ENCODE measurements around the gene TTYH3. TPM values are rescaled to one million over a fixed set of nuclear protein-coding genes. Genes with fewer than 3 reads are reported as not detected.
A peak's percentile ranks its signal among the peaks of the same experiment; 100 is the strongest.

TTYH3 gene
- total and polyA plus RNA-seq, 9 of the 15 experiments (the other 6 are each of a cell fraction or from before 2014, with no cell fraction given) = 0.01 to 5.5 (median 1.1) TPM

DNA sequence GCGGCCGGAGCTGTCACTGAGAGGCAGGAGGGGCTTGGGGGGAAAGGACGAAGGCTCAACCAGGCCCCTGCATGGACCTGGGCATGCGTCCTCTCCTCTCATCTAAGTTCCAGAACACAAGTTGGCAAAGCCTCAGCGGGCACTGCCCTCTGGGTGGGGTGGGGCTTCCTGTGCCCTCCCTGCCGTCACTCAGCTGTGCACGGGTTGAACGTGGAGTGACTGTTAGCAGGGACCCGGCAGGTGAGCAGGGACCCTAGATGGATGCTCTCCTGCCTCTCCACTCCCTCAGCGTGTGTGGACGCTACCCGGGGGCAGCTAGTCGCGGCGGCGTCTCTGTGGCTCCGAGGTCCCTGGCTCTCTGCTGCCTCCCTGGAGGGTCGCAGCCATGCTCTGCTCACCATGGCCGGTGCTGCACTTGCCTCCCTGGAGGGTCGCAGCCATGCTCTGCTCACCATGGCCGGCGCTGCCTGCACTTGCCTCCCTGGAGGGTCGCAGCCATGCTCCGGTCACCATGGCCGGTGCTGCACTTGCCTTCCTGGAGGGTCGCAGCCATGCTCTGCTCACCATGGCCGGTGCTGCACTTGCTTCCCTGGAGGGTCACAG is 36.4 kb upstream of the TTYH3 start:
- Histone ChIP-seq H3K27ac (ENCODE audit: extremely low read depth, low read depth, low read length) (no peak overlapping the region), H3K4me2 (ENCODE audit: insufficient read depth, low read length) (no peak overlapping the region), H2AFZ (ENCODE audit: low read depth, low read length) (no peak overlapping the region), H4K20me1 (replicated peaks; ENCODE audit: control insufficient read depth, insufficient read depth, low read length) (no peaks in the 10 kb centered on the region), H3K9me3 (replicated peaks; ENCODE audit: control insufficient read depth, insufficient read depth, low read depth, low read length) (no peaks in the 10 kb centered on the region), H3K27me3 (ENCODE audit: control insufficient read depth in 2 of 2, insufficient read depth in 2 of 2, low read length in 2 of 2) (no peaks in the 10 kb centered on the region), H3K9ac (ENCODE audit: insufficient read depth in 1 of 2, low read depth in 2 of 2, low read length in 2 of 2) (0 out of 4 replicates have a peak overlapping the region, but pooled peaks of 1 of the 2 experiments have one; percentile 17), H3K4me1 (replicated peaks in 1 of 2; ENCODE audit: control insufficient read depth in 2 of 2, insufficient read depth in 2 of 2, low read length in 2 of 2) (peaks cover 0 to 12% of the 10 kb centered on the region in 2 experiments; a peak in 2 of 5 replicates), H3K9me1 (ENCODE audit: control insufficient read depth, insufficient read depth, low read length) (peaks cover 2% of the 10 kb centered on the region), H3K36me3 (ENCODE audit: control insufficient read depth, insufficient read depth, low read length) (peaks cover 30% of the 10 kb centered on the region; the same call in 1 of the 3 replicates), H3K4me3 (no peak overlapping the region), H3K79me2 (ENCODE audit: control insufficient read depth, insufficient read depth, low read length) (no peaks in the 10 kb centered on the region)
- DNase-seq (ENCODE audit: extremely low read depth in 1 of 4, low spot score in 3 of 4) = no peak
- no TSS peak for BruUV-seq (replicated peaks)
- ChIA-PET POLR2A (interaction anchor here (0.5 kb wide), 1 partner anchor 31 kb away, joined by 3 read pairs; no protein-coding TSS in a partner anchor), CTCF (ENCODE audit: low intra/inter-chr PET ratio) (no interaction called here)
- no peak for ATAC-seq
- TF ChIP-seq FOXJ2 (tag; IDR thresholded peaks at IDR 0.05) (no peak), NCOA6 (IDR thresholded peaks at IDR 0.05) (no peak), TBL1XR1 (IDR thresholded peaks at IDR 0.05; ENCODE audit: low read length in 2 of 2) (no peak), ZZZ3 (IDR thresholded peaks at IDR 0.05) (no peak), MCM2 (IDR thresholded peaks at IDR 0.05; ENCODE audit: low read depth) (no peak), FOSL1 (tag; conservative IDR thresholded peaks at IDR 0.05) (no peak), ZNF561 (CRISPR knock-in tag; conservative IDR thresholded peaks at IDR 0.05) (no peak), EZH2 (IDR thresholded peaks at IDR 0.05; ENCODE audit: borderline replicate concordance, low read depth, low read length) (no peak), DACH1 (IDR thresholded peaks at IDR 0.05; ENCODE audit: partially characterized antibody) (no peak)
- TF ChIP-seq, protein P1, sequence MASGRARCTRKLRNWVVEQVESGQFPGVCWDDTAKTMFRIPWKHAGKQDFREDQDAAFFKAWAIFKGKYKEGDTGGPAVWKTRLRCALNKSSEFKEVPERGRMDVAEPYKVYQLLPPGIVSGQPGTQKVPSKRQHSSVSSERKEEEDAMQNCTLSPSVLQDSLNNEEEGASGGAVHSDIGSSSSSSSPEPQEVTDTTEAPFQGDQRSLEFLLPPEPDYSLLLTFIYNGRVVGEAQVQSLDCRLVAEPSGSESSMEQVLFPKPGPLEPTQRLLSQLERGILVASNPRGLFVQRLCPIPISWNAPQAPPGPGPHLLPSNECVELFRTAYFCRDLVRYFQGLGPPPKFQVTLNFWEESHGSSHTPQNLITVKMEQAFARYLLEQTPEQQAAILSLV (tag; IDR thresholded peaks at IDR 0.05) = no peak
- TF ChIP-seq, protein P2, sequence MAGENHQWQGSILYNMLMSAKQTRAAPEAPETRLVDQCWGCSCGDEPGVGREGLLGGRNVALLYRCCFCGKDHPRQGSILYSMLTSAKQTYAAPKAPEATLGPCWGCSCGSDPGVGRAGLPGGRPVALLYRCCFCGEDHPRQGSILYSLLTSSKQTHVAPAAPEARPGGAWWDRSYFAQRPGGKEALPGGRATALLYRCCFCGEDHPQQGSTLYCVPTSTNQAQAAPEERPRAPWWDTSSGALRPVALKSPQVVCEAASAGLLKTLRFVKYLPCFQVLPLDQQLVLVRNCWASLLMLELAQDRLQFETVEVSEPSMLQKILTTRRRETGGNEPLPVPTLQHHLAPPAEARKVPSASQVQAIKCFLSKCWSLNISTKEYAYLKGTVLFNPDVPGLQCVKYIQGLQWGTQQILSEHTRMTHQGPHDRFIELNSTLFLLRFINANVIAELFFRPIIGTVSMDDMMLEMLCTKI (IDR thresholded peaks at IDR 0.05; ENCODE audit: partially characterized antibody) = no peak
- TF ChIP-seq, protein P3, sequence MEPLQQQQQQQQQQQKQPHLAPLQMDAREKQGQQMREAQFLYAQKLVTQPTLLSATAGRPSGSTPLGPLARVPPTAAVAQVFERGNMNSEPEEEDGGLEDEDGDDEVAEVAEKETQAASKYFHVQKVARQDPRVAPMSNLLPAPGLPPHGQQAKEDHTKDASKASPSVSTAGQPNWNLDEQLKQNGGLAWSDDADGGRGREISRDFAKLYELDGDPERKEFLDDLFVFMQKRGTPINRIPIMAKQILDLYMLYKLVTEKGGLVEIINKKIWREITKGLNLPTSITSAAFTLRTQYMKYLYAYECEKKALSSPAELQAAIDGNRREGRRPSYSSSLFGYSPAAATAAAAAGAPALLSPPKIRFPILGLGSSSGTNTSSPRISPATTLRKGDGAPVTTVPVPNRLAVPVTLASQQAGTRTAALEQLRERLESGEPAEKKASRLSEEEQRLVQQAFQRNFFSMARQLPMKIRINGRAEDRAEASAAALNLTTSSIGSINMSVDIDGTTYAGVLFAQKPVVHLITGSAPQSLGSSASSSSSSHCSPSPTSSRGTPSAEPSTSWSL (CRISPR knock-in tag; IDR thresholded peaks at IDR 0.05; ENCODE audit: borderline replicate concordance) = no peak
- FAIRE-seq = no peak
- intact Hi-C loops (cut with micrococcal nuclease) = no loop called here
- in situ Hi-C loops (cut with MboI) = no loop called here
- WGBS (ENCODE audit: insufficient coverage, low coverage, missing lambda C conversion rate) = 83% methylated on average over 27 of the region's 27 CpGs
